GM21360 (cell line): ENCODE results near the gene OR2A14.
"Not testable (repeated sequence)": the region's sequence is repeated elsewhere in the genome, so short reads cannot be mapped to it uniquely, and the experiment has no call there.

Experiments
- ATAC-seq: cut with Tn5 transposase; IDR thresholded peaks from one replicate; pipeline ENCODE4 v1.9.1; 2021; ENCODE audit warnings: mild to moderate bottlenecking, moderate library complexity; ENCODE audit not compliant: unreplicated experiment

OR2A14 gene

DNA sequence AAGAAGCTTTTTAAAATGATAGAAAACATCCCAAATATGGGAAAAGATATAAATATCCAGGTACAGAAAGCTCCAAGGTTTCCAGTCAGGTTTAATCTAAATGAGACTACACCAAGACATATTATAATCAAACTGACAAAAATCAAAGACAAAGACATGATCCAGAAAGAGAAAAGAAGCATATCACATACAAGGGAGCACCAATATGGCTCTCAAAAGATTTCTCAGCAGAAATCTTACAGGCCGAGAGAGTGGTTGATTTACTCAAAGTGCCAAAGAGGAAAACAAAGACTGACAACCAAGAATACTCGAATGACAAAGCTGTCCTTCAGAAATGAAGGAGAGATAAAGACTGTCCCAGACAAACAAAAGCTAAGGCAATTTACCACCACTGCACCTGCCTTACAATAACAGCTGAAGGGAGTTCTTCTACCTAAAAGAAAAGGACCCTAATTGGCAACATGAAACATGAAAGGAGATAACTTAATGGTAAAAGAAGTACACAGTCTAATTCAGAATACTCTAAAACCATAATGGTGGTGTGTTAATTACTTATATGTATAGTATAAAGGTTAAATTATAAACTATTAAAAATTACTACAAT is 25.4 kb downstream of the OR2A14 start:
- no peak for ATAC-seq

DNA sequence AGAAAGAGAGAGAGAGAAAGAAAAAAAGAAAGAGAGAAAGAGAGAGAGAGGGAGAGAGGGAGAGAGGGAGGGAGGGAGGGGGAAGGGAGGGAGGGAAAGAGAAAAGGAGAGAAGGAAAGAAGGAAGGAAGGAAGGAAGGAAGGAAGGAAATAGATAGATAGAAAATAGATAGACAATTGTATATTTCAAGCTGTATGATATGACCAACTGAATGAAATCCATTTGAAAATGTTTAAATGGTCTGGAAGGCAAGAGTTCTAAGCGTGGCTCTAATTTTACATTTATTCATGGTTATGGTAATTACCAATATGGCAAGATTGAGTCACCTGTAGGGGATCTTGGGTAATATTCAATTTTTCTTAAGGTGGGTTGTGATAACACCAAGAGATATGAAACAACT is 35.9 kb downstream of the OR2A14 start:
- ATAC-seq = no peak

DNA sequence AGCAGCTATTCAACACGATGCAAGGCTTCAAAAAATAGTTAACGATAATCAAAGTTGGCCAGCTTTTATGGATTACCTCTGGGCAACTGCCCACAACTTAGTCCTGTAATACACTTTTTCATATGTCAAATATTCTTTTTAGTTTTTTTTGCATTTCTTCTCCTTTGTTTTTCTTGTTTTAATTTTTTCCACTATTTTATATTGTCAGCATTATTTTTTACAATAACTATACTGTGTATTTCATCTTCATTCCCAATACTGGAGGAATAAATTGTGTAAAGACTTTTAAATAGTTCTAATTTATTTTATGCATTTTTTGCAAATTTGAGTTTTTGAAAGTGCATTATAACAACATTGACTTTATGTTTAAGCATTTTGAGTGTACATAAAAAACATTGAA is 41.8 kb downstream of the OR2A14 start:
- no peak for ATAC-seq

DNA sequence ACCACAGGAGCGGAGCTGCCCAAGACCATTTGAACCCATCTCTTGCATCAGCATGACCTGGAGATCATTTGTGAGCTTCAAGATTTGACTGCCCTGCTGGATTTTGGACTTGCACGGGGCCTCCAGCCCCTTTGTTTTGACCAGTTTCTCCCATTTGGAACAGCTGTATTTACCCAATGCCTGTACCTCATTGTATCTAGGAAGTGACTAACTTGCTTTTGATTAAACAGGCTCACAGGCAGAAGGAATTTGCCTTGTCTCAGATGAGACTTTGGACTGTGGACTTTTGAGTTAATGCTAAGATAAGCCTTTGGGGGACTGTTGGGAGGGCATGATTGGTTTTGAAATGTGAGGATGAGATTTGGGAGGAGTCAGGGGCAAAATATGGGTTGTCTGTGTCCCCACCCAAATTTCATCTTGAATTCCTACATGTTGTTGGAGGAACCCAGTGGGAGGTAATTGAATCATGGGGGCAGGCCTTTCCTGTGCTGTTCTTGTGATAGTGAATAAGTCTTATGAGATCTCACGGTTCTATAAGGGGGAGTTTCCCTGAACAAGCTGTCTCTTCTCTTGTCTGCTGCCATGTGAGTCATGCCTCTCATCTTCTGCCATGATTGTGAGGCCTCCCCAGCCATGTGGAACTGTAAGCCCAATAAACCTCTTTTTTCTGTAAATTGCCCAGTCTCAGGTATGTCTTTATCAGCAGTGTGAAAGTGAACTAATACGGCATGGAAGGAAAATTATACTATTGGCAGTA is 48.8 kb downstream of the OR2A14 start:
- not testable (repeated sequence) for ATAC-seq

DNA sequence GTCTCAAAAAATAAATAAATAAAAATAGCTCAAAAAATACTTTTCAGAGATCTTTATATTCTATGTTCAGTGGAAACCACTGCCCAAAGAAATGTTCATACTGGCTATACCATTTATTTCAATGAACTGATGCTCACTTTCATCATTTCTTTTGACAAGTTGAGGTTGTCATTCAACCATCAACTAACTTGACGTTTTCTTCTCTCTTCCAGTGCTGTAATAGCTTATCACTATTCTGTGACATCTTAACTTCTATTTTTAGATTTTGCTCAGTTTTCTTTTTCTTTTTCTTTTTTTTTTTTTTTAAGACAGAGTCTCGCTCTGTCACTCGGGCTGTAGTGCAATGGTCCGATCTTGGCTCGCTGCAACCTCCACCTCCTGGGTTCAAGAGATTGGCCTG is 51.6 kb downstream of the OR2A14 start:
- no peak for ATAC-seq

DNA sequence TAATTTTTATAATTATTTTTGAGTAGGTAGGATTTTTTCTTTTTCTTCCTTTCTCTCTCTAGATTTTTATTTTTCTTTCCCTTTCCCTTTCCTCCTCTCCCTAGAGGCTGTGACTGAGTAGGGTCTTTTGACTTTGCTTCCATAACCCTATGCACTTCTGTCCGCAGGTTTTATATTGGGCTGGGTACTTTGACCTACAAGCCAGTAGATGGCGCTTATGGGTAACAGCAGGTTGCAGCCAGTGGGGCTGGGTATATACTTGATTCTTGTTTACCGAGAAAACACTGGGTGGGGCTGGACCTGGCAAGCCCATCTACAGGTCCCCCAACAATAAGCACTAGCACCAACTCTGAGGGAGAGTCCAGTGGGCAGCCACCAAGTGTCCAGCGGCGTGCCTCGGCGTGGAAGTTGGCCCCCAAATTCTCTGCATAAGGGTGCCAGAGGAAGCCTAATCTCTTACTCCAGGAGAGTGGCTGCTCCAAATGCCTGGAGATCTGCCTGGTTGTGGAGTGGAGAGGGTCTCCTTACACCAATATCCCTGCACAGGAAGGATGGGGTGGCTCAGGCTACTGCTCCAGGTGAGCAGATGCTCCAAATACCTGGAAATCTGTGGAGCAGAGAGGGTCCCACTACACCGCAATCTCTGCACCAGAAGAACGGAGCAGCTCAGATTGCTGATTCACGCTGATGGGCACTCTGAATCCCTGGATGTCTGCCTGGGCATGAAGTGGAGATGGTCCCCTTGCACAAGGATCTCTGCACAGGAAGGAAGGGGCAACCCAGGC is 55.6 kb downstream of the OR2A14 start:
- ATAC-seq = peak; percentile 97

DNA sequence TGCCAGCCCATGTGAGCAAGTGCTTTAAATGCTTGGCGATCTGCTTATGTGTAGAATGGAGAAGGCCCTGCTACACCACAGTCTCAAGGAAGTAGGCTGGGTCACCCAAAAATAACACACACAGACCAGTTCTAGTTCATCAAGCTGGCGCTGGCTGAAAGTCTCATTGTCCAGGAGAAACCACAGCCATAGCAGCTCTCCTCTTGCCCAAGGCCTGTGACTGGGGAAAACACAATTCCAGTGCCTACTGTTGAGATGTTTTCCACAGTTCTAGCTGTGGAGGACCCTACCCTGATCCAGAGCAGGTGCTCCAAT is 56.1 kb downstream of the OR2A14 start:
- peak; percentile 18 for ATAC-seq
